Measurements from ENCODE around the gene RNF126.
"Not testable (repeated sequence)": the region's sequence is repeated elsewhere in the genome, so short reads cannot be mapped to it uniquely, and the experiment has no call there.

RNF126 gene

DNA sequence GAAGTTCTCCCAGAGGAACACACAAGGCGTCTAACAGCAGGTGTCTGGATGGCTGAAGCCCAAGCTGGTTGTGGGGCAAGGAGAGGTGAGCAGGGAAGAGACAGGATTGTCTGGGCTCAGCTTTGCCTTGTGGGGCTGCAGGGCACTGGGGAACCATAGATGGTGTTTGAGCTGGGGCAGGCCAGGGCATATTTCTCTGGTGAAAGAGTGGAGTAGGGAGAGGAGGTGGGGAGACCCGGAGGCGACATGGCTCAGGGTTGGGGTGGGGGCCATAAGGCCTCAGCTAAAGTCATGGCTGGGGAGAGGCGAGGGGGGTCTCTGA, 40.3 kb upstream of the RNF126 start:
- no peaks in the 10 kb centered on the region for H3K27me3 ChIP-seq (ENCODE audit: insufficient read depth, poor library complexity, severe bottlenecking)
- peak overlapping the region; percentile 74 for H3K27ac ChIP-seq (replicated peaks)
- peak overlapping the region; percentile 64 for H3K4me3 ChIP-seq (replicated peaks; ENCODE audit: insufficient read depth, low read length)
- TF ChIP-seq SPI1 (IDR thresholded peaks at IDR 0.05; ENCODE audit: borderline replicate concordance, low read depth) (no peak), POLR2AphosphoS5 (IDR thresholded peaks at IDR 0.05; ENCODE audit: low read depth) (0 out of 2 replicates have a peak, but pooled peaks have one; percentile 50), GABPA (IDR thresholded peaks at IDR 0.05; ENCODE audit: low read depth) (no peak)
- TF ChIP-seq, protein P1, sequence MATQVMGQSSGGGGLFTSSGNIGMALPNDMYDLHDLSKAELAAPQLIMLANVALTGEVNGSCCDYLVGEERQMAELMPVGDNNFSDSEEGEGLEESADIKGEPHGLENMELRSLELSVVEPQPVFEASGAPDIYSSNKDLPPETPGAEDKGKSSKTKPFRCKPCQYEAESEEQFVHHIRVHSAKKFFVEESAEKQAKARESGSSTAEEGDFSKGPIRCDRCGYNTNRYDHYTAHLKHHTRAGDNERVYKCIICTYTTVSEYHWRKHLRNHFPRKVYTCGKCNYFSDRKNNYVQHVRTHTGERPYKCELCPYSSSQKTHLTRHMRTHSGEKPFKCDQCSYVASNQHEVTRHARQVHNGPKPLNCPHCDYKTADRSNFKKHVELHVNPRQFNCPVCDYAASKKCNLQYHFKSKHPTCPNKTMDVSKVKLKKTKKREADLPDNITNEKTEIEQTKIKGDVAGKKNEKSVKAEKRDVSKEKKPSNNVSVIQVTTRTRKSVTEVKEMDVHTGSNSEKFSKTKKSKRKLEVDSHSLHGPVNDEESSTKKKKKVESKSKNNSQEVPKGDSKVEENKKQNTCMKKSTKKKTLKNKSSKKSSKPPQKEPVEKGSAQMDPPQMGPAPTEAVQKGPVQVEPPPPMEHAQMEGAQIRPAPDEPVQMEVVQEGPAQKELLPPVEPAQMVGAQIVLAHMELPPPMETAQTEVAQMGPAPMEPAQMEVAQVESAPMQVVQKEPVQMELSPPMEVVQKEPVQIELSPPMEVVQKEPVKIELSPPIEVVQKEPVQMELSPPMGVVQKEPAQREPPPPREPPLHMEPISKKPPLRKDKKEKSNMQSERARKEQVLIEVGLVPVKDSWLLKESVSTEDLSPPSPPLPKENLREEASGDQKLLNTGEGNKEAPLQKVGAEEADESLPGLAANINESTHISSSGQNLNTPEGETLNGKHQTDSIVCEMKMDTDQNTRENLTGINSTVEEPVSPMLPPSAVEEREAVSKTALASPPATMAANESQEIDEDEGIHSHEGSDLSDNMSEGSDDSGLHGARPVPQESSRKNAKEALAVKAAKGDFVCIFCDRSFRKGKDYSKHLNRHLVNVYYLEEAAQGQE (IDR thresholded peaks at IDR 0.05; ENCODE audit: insufficient replicate concordance, low read depth): no peak
- peak in 1 of 2 experiments; percentile 37 for DNase-seq (ENCODE audit: low read depth in 1 of 2, low spot score in 1 of 2)

DNA sequence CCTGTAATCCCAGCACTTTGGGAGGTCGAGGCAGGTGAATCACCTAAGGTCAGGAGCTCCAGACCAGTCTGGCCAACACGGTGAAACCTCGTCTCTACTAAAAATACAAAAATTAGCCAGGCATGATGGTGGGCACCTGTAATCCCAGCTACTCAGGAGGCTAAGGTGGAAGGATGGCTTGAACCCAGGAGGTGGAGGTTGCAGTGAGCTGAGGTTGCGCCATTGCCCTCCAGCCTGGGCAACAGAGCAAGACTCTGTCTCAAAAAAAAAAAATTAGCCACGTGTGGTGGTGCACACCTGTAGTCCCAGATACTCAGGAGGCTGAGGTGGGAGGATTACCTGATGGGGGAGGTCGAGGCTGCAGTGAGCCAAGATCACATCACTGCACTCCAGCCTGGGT, 39.8 kb upstream of the RNF126 start:
- DNase-seq (ENCODE audit: low read depth in 1 of 2, low spot score in 1 of 2); H3K27me3 ChIP-seq (ENCODE audit: insufficient read depth, poor library complexity, severe bottlenecking): not testable (repeated sequence)
- Histone ChIP-seq H3K4me3 (replicated peaks; ENCODE audit: insufficient read depth, low read length) (peak overlapping the region; percentile 64), H3K27ac (replicated peaks) (peak overlapping the region; percentile 74)

DNA sequence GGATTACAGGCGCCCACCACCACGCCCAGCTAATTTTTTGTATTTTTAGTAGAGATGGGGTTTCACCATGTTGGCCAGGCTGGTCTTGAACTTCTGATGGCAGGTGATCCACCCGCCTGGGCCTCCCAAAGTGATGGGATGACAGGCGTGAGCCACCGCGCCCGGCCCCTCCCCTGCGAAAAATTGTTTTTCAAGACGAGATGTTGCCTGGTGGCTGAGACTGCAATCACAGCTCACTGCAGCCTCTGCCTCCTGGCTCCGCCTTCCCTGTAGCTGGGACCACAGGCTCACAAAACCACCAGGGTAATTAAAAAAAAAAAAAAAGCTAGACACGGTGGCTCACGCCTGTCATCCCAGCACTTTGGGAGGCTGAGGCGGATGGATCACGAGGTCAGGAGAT, 36.9 kb upstream of the RNF126 start:
- peak overlapping the region; percentile 97 for H3K27ac ChIP-seq (replicated peaks)

DNA sequence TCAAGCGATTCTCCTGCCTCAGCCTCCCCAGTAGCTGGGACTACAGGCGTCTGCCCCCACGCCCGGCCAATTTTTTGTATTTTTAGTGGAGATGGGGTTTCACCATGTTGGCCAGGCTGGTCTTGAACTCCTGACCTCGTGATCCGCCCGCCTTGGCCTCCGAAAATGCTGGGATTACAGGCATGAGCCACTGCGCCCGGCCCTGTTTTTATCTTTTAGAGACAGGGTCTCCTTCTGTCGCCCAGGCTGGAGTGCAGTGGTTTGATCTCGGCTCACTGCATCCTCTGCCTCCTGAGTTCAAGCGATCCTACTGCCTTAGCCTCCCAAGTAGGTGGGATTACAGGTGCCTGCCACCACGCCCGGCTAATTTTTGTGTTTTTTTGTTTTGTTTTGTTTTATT, 35.5 kb upstream of the RNF126 start:
- not testable (repeated sequence) for H3K27me3 ChIP-seq (ENCODE audit: insufficient read depth, poor library complexity, severe bottlenecking); H3K4me3 ChIP-seq (replicated peaks; ENCODE audit: insufficient read depth, low read length); DNase-seq (ENCODE audit: low read depth in 1 of 2, low spot score in 1 of 2)
- H3K27ac ChIP-seq (replicated peaks): peak overlapping the region; percentile 97

More for the DNA sequence above, 36.9 kb upstream of the RNF126 start:
- H3K27me3 ChIP-seq (ENCODE audit: insufficient read depth, poor library complexity, severe bottlenecking); H3K4me3 ChIP-seq (replicated peaks; ENCODE audit: insufficient read depth, low read length): not testable (repeated sequence)
- peak in 1 of 2 experiments; percentile 91 for DNase-seq (ENCODE audit: low read depth in 1 of 2, low spot score in 1 of 2)

DNA sequence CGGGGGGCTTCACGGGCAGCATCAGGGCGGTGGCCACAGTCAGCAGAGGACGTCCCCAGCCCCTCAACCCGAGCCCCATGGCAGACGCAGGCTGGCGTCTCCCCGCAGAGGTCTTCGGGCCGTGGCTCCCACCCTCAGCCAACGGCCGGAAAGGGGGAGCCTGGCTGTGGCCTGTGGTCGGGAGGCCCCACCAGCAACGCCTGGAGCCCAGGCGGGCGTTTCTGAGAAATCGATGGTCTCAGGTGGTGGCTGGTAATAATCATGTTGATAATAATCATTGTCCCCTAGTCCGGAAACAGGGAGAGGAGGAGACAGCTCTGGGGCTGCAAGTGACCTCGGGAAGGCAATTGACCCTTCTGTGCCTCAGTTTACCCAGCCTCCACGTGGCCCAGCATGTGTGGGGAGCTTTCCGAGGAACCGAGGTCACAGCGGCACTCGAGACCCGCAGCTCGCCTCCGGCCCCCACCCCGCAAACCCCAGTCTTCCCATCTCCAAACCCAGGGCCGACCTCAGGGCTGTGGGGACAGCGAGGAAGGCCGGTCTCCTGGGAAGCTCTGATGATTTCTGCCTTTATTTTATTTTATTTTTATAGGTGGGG, 32.4 kb upstream of the RNF126 start, which contains the start of gene PRSS57:
Gene PRSS57, minus strand, starts transcription at position 101 of the 598 bp plus-strand sequence. Its CDS starts 22 bp downstream, at position 79.
- Histone ChIP-seq H3K4me3 (replicated peaks; ENCODE audit: insufficient read depth, low read length) (no peak within 1 kb of the TSS), H3K27me3 (ENCODE audit: insufficient read depth, poor library complexity, severe bottlenecking) (no peaks in the 10 kb centered on the region), H3K27ac (replicated peaks) (peak within 1 kb of the TSS; percentile 97)
- TF ChIP-seq, protein P1 (IDR thresholded peaks at IDR 0.05; ENCODE audit: insufficient replicate concordance, low read depth): no peak
- peak; percentile 13; the same call in 1 of the 2 replicates for TF ChIP-seq POLR2AphosphoS5 (IDR thresholded peaks at IDR 0.05; ENCODE audit: low read depth)
- DNase-seq (ENCODE audit: low read depth in 1 of 2, low spot score in 1 of 2): peak in 1 of 2 experiments; percentile 58

DNA sequence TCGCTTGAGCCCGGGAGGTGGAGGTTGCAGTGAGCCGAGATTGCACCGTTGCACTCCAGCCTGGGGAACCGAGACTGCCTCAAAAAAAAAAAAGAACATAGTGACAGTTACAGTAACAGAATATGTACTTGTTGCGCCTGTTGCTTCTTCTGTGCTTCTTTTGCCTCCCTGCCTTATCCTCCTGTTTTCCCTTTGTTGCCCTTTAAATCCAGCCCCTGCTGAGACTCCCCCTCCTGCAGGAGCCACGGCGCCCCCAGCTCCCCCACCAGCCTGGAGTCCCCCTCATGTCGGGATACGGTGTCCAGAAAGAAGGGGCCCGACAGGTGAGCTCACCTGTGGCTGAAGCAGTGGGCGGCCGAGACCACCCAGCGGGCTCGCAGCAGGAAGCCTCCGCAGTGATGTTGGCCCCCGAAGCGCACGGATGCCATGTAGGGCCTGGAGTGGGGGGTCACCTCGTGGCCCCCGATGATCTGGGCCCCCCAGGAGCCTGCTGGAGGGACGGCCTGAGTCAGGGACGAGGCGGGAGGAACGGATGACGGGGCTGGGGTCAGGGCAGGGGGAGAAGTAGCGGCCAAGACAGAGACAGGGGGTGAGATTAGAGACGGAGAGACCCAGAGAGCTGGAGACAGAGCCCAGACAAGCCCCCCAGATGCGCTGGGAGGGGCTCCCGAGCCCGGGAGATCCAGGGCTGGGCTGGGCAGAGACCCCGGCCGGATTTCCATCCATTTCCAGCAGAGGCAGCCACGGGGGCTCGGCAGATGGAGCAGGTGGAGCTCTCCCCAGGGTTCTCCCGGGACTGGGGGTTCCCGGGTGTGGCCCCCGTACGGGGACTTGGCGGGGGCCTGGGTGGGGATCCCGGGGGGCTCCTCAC, 31.7 kb upstream of the RNF126 start:
- TF ChIP-seq POLR2AphosphoS5 (IDR thresholded peaks at IDR 0.05; ENCODE audit: low read depth) (0 out of 2 replicates have a peak, but pooled peaks have one; percentile 14), SPI1 (IDR thresholded peaks at IDR 0.05; ENCODE audit: borderline replicate concordance, low read depth) (no peak)
- DNase-seq (ENCODE audit: low read depth in 1 of 2, low spot score in 1 of 2): no peak
- Histone ChIP-seq H3K27me3 (ENCODE audit: insufficient read depth, poor library complexity, severe bottlenecking) (no peaks in the 10 kb centered on the region), H3K27ac (replicated peaks) (peak overlapping the region; percentile 97), H3K4me3 (replicated peaks; ENCODE audit: insufficient read depth, low read length) (no peak overlapping the region)

Measured in HL-60 (cell line).